ENCODE measurements around the gene TSPY1.
"Not testable (repeated sequence)": the region's sequence is repeated elsewhere in the genome, so short reads cannot be mapped to it uniquely, and the experiment has no call there.

Gene TSPY1, protein sequence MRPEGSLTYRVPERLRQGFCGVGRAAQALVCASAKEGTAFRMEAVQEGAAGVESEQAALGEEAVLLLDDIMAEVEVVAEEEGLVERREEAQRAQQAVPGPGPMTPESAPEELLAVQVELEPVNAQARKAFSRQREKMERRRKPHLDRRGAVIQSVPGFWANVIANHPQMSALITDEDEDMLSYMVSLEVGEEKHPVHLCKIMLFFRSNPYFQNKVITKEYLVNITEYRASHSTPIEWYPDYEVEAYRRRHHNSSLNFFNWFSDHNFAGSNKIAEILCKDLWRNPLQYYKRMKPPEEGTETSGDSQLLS
- long read RNA-seq, donor 1 = 0 reads
- long read RNA-seq, donor 2 = 0 reads
- long read RNA-seq, donor 3 = 0 reads
- long read RNA-seq, donor 4 = 0 reads
- long read RNA-seq, donor 5 = 0 reads
- long read RNA-seq, donor 6 = 0 reads
- long read RNA-seq, donor 7 = 0 reads
- long read RNA-seq, donor 8 = 0 reads

DNA sequence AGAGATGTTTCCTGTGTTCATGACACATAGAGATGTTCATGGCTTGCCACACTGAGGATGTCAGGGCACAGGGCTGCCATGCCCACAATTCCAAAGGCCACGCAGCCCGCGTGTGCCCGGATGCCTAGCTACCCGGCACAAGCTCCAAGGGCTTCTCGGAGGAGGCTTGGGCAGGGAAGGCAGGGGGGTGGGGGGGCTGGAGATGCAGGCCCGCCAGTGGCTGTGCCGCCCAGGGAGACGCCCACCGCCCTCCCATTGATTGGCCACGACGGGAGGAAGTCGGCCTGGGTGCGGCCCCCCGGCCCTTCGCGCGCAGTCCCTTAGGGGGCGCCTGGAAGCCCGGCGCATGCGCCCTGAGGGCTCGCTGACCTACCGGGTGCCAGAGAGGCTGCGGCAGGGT is at the start of gene TSPY1:
Gene TSPY1, plus strand, starts transcription at position 301 of the 400 bp plus-strand sequence. Its CDS starts 46 bp downstream, at position 347.
- not testable (repeated sequence) for DNase-seq

DNA sequence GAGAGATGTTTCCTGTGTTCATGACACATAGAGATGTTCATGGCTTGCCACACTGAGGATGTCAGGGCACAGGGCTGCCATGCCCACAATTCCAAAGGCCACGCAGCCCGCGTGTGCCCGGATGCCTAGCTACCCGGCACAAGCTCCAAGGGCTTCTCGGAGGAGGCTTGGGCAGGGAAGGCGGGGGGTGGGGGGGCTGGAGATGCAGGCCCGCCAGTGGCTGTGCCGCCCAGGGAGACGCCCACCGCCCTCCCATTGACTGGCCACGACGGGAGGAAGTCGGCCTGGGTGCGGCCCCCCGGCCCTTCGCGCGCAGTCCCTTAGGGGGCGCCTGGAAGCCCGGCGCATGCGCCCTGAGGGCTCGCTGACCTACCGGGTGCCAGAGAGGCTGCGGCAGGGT is 20.2 kb downstream of the TSPY1 start, which contains the start of gene TSPY9:
Gene TSPY9, plus strand, starts transcription at position 301 of the 400 bp plus-strand sequence. Its CDS starts 46 bp downstream, at position 347.
- not testable (repeated sequence) for DNase-seq

DNA sequence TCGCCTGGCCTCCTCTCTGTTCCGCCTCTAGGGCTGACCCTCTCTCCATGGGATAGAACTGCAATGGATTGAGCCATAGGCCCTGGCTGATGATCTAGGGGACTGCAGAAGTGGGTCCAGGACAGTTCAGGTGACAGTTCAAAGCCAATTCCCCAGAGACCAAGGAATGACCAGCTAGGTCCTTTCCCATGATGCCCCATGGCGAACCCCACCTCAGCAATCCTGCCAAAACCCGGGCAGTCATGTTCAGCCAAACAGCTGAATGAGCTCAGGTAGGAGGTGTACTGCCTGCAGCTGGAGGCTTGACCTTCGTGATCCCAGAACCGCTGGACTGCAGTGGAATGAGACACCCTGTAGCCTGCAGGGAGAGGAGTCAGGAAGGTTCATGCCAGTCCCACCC is 37.6 kb downstream of the TSPY1 start:
- not testable (repeated sequence) for DNase-seq

- not testable (repeated sequence) for DNase-seq
Measured at GRCh38 chrY:9516287-9516686, 49.5 kb downstream of the TSPY1 start.

All from right kidney (tissue), 9 donors.